B cell (primary cell): Measurements from ENCODE around the gene CFTR. TPM values are rescaled to one million over a fixed set of nuclear protein-coding genes. Genes with fewer than 3 reads are reported as not detected.

Experiments
- ATAC-seq: fragments of 200-7000 bp; cut with Tn5 transposase; one replicate; pipeline ENCODE4 v1.10.0; 2021; ENCODE audit warnings: low read depth, mild to moderate bottlenecking, moderate number of reproducible peaks, moderate library complexity
- CTCF ChIA-PET: fragments of 350-600 bp; sonication (Branson Sonifier 250); formaldehyde crosslinking; loops from one replicate; lab custom pipeline; 2021; ENCODE audit warnings: antibody characterized with exemption, inconsistent platforms; lab: Charles Lee
- POLR2A ChIA-PET: fragments of 350-600 bp; sonication (Branson Sonifier 250); formaldehyde crosslinking; loops from one replicate; lab custom pipeline; 2021; ENCODE audit warnings: antibody characterized with exemption; lab: Charles Lee
- DNase-seq: peaks from one replicate; pipeline ENCODE4 v3.0.0; 2013
- H2AFZ ChIP-seq: 2 replicates; pipeline ENCODE4 v1.6.1; 2012; ENCODE audit warnings: mild to moderate bottlenecking, low read depth, low read length; ENCODE audit not compliant: insufficient read depth, poor library complexity, severe bottlenecking
- H3K27ac ChIP-seq, 2 donors: 1 replicate in 1 of 2; 2 replicates in 1 of 2; pipeline ENCODE4 v1.5.1; 2012 to 2013; ENCODE audit warnings: low read length in 2 of 2, mild to moderate bottlenecking in 2 of 2, moderate library complexity in 1 of 2
- H3K27me3 ChIP-seq, 4 experiments: fragments of 200-600 bp in 1 of 4; sonication (generic) in 1 of 4; replicated peaks in 1 of 4; 1 replicate in 2 of 4; 2 replicates in 2 of 4; pipeline versions ENCODE4 v1.6.1 to v1.7.0; 2013 to 2016; ENCODE audit warnings: low read length in 3 of 4, mild to moderate bottlenecking in 2 of 4, mixed read lengths in 1 of 4, moderate library complexity in 1 of 4; ENCODE audit not compliant: insufficient read depth in 4 of 4, control insufficient read depth in 3 of 4; ENCODE audit errors: control extremely low read depth in 1 of 4
- H3K36me3 ChIP-seq, 2 experiments: replicated peaks in 1 of 2; 1 replicate in 1 of 2; 2 replicates in 1 of 2; pipeline versions ENCODE4 v1.6.1 to v1.7.1; 2013; ENCODE audit warnings: low read length in 1 of 2; ENCODE audit not compliant: insufficient read depth in 2 of 2, control insufficient read depth in 1 of 2; ENCODE audit errors: control extremely low read depth in 1 of 2, extremely low read depth in 1 of 2
- H3K4me1 ChIP-seq, 2 donors: fragments of 200-600 bp in 1 of 2; sonication (generic) in 1 of 2; 1 replicate in 1 of 2; 2 replicates in 1 of 2; pipeline versions ENCODE4 v1.5.1 to v1.6.1; 2013 to 2017; ENCODE audit warnings: low read length in 2 of 2; ENCODE audit not compliant: control insufficient read depth in 2 of 2, insufficient read depth in 2 of 2
- H3K4me2 ChIP-seq: replicated peaks from 2 replicates; pipeline ENCODE3; 2012; ENCODE audit warnings: mild to moderate bottlenecking, low read depth, low read length; ENCODE audit not compliant: poor library complexity, severe bottlenecking
- H3K4me3 ChIP-seq, 5 experiments: fragments of 200-600 bp in 1 of 5; sonication (generic) in 1 of 5; 1 replicate in 3 of 5; 2 replicates in 2 of 5; pipeline versions ENCODE4 v1.5.1 to v1.7.0; 2011 to 2016; ENCODE audit warnings: low read length in 4 of 5, mild to moderate bottlenecking in 4 of 5, low read depth in 2 of 5, control low read depth in 1 of 5, moderate library complexity in 1 of 5; ENCODE audit not compliant: insufficient read depth in 1 of 5; ENCODE audit errors: control extremely low read depth in 1 of 5, extremely low read depth in 1 of 5
- H3K79me2 ChIP-seq: fragments of 200-600 bp; sonication (generic); one replicate; pipeline ENCODE4 v1.6.0; 2016; ENCODE audit warnings: low read length; ENCODE audit not compliant: control insufficient read depth, insufficient read depth
- H3K9ac ChIP-seq: fragments of 200-600 bp; sonication (generic); 2 replicates; pipeline ENCODE4 v1.6.1; 2017; ENCODE audit warnings: mild to moderate bottlenecking, low read length, moderate library complexity
- H3K9me3 ChIP-seq, 3 donors: one replicate each; pipeline versions ENCODE4 v1.6.1 to v1.7.1; 2013; ENCODE audit warnings: low read length in 2 of 3; ENCODE audit not compliant: control insufficient read depth in 2 of 3, insufficient read depth in 1 of 3; ENCODE audit errors: control extremely low read depth in 1 of 3
- H4K20me1 ChIP-seq: 2 replicates; pipeline ENCODE4 v1.6.0; 2012; ENCODE audit warnings: mild to moderate bottlenecking, low read length; ENCODE audit not compliant: insufficient read depth, control insufficient read depth, poor library complexity, severe bottlenecking
- H3K27ac Mint-ChIP-seq: one replicate; pipeline ENCODE4 v1.8.0; 2021; ENCODE audit warnings: mixed read lengths
- H3K27me3 Mint-ChIP-seq: one replicate; pipeline ENCODE4 v1.8.0; 2021; ENCODE audit warnings: mixed read lengths
- H3K4me1 Mint-ChIP-seq: one replicate; pipeline ENCODE4 v1.8.0; 2021; ENCODE audit warnings: mixed read lengths
- H3K4me3 Mint-ChIP-seq: one replicate; pipeline ENCODE4 v1.8.0; 2021; ENCODE audit warnings: mixed read lengths
- H3K9me3 Mint-ChIP-seq: one replicate; pipeline ENCODE4 v1.8.0; 2022; ENCODE audit warnings: mixed read lengths; ENCODE audit not compliant: insufficient read depth
- EZH2 ChIP-seq: IDR thresholded peaks from 2 replicates; pipeline ENCODE4 v1.6.1; 2012; ENCODE audit warnings: borderline replicate concordance, low read depth, mild to moderate bottlenecking, moderate library complexity, low read length; ENCODE audit not compliant: insufficient read depth, poor library complexity, severe bottlenecking
- WGBS: methylation state at CpG from one replicate; pipeline ENCODE4 v1.1.5; 2013; ENCODE audit warnings: missing lambda C conversion rate; ENCODE audit not compliant: insufficient coverage; 5-methylcytosine and 5-hydroxymethylcytosine counted together
- intact Hi-C: fragments of 100-400 bp; cut with micrococcal nuclease; formaldehyde crosslinking; loops from one replicate; pipeline ENCODE4 v1.10.0; 2022
- polyA plus RNA-seq: library from polyadenylated mRNA; depleted of rRNA; stranded (reverse); fragments of >200 nt; gene quantifications from 2 replicates; pipeline ENCODE4 v1.2.3, GENCODE V29; 2012
- total RNA-seq, 2 donors: library from RNA; stranded (reverse); fragments of 120-200 nt in 1 of 2; gene quantifications; 1 replicate in 1 of 2; 2 replicates in 1 of 2; pipeline versions ENCODE4 v1.2.3 to v1.2.4, GENCODE V29; 2013 to 2022
- TF ChIP-seq, protein P1 (sequence below): fragments of 200-600 bp; IDR thresholded peaks from one replicate; pipeline ENCODE4 v1.8.0; 2022; ENCODE audit warnings: antibody characterized with exemption, mild to moderate bottlenecking

CFTR gene
- total and polyA plus RNA-seq, 2 donors (not counting 1 experiment from before 2014, with no cell fraction given) = not detected

- Histone ChIP-seq H3K4me1 (no peaks in the 10 kb centered on the region), H3K9me3 (no peaks in the 10 kb centered on the region), H4K20me1 (no peaks in the 10 kb centered on the region), H3K4me2 (no peak overlapping the region), H3K27ac (no peak overlapping the region), H2AFZ (no peak overlapping the region), H3K4me3 (no peak overlapping the region), H3K9ac (no peak overlapping the region), H3K27me3 (no peaks in the 10 kb centered on the region), H3K36me3 (no peaks in the 10 kb centered on the region), H3K79me2 (no peaks in the 10 kb centered on the region)
- intact Hi-C loops = no loop called here
- ATAC-seq (no peak), DNase-seq (no peak)
- POLR2A ChIA-PET = no interaction called here
- Mint-ChIP-seq H3K4me1 (no peaks in the 10 kb centered on the region), H3K27me3 (no peaks in the 10 kb centered on the region), H3K27ac (no peak overlapping the region), H3K4me3 (no peak overlapping the region), H3K9me3 (no peaks in the 10 kb centered on the region)
- CTCF ChIA-PET = no interaction called here
- TF ChIP-seq, protein P1, sequence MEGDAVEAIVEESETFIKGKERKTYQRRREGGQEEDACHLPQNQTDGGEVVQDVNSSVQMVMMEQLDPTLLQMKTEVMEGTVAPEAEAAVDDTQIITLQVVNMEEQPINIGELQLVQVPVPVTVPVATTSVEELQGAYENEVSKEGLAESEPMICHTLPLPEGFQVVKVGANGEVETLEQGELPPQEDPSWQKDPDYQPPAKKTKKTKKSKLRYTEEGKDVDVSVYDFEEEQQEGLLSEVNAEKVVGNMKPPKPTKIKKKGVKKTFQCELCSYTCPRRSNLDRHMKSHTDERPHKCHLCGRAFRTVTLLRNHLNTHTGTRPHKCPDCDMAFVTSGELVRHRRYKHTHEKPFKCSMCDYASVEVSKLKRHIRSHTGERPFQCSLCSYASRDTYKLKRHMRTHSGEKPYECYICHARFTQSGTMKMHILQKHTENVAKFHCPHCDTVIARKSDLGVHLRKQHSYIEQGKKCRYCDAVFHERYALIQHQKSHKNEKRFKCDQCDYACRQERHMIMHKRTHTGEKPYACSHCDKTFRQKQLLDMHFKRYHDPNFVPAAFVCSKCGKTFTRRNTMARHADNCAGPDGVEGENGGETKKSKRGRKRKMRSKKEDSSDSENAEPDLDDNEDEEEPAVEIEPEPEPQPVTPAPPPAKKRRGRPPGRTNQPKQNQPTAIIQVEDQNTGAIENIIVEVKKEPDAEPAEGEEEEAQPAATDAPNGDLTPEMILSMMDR = no peak
- TF ChIP-seq EZH2 = no peak
- WGBS = no CpG with 5 or more reads among the region's 2 CpGs
Measured at GRCh38 chr7:117667456-117667855, 187.6 kb downstream of the CFTR start.

DNA sequence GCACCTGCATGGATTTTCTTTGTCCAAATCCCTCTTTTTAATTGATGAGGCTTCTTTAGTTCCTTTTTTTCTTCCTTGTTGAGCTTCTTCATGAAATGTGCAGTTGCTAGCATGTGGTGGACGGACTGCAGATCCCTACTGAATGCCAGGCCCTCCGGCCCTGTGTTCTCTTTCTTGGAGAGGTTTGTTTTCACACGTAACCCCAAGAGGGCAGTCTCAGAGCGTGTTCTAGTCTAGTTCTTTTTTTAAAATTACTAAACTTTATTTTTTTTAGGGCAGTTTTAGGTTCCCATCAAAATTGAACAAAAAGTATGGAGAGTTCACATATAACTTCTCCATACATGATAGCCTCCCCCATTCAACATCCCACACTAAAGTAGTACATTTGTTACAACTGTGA lies 190.0 kb downstream of the CFTR start:
- intact Hi-C loops = no loop called here
- H3K79me2 ChIP-seq = no peaks in the 10 kb centered on the region

More for the DNA sequence above, 190.0 kb downstream of the CFTR start:
- Mint-ChIP-seq H3K4me1 (no peaks in the 10 kb centered on the region), H3K9me3 (no peaks in the 10 kb centered on the region), H3K27ac (no peak overlapping the region), H3K27me3 (no peaks in the 10 kb centered on the region), H3K4me3 (no peak overlapping the region)
- WGBS = no CpG with 5 or more reads among the region's 4 CpGs
- H3K27me3 ChIP-seq = no peaks in the 10 kb centered on the region
- DNase-seq (no peak), ATAC-seq (no peak)
- H3K9me3 ChIP-seq = no peaks in the 10 kb centered on the region
- H2AFZ ChIP-seq = no peak overlapping the region
- POLR2A ChIA-PET = no interaction called here
- TF ChIP-seq, protein P1 = no peak
- no peak for TF ChIP-seq EZH2
- no peak overlapping the region for H3K4me3 ChIP-seq
- H4K20me1 ChIP-seq = no peaks in the 10 kb centered on the region
- H3K9ac ChIP-seq = no peak overlapping the region
- H3K4me2 ChIP-seq = no peak overlapping the region
- no peaks in the 10 kb centered on the region for H3K4me1 ChIP-seq
- CTCF ChIA-PET = no interaction called here
- no peak overlapping the region for H3K27ac ChIP-seq
- no peaks in the 10 kb centered on the region for H3K36me3 ChIP-seq
